ENCODE results near the gene COX7C.
"Not testable (repeated sequence)": the region's sequence is repeated elsewhere in the genome, so short reads cannot be mapped to it uniquely, and the experiment has no call there.

COX7C gene

GRCh38 chr5:86617756-86618576 is at the start of gene COX7C:
COX7C (plus strand) TSS chr5:86617941; CDS start chr5:86618056, 115 bp downstream.
- Histone ChIP-seq H3K4me3 (ENCODE audit: low read length) (peak within 1 kb of the TSS; percentile 99), H3K36me3 (ENCODE audit: control insufficient read depth, insufficient read depth, low read length, severe bottlenecking) (peaks cover 34% of the 10 kb centered on the region), H3K9ac (ENCODE audit: low read length) (peak within 1 kb of the TSS; percentile 97), H3K4me1 (ENCODE audit: control insufficient read depth, insufficient read depth, low read length) (peaks cover 24% of the 10 kb centered on the region), H3K27me3 (replicated peaks; ENCODE audit: control insufficient read depth, insufficient read depth, low read length) (no peaks in the 10 kb centered on the region), H3K9me3 (ENCODE audit: control insufficient read depth, low read length) (no peaks in the 10 kb centered on the region)
- peak; percentile 99 for DNase-seq (ENCODE audit: low read depth)

GRCh38 chr5:86569522-86570426 is 48.0 kb upstream of the COX7C start:
- not testable (repeated sequence) for H3K4me3 ChIP-seq (ENCODE audit: low read length); H3K4me1 ChIP-seq (ENCODE audit: control insufficient read depth, insufficient read depth, low read length); DNase-seq (ENCODE audit: low read depth); H3K27me3 ChIP-seq (replicated peaks; ENCODE audit: control insufficient read depth, insufficient read depth, low read length); H3K36me3 ChIP-seq (ENCODE audit: control insufficient read depth, insufficient read depth, low read length, severe bottlenecking); H3K9ac ChIP-seq (ENCODE audit: low read length); H3K9me3 ChIP-seq (ENCODE audit: control insufficient read depth, low read length)

GRCh38 chr5:86570427-86571083 is 47.2 kb upstream of the COX7C start:
- H3K27me3 ChIP-seq (replicated peaks; ENCODE audit: control insufficient read depth, insufficient read depth, low read length), result peaks cover 3% of the 10 kb centered on the region
- H3K4me3 ChIP-seq (ENCODE audit: low read length), result no peak overlapping the region
- H3K9me3 ChIP-seq (ENCODE audit: control insufficient read depth, low read length), result no peaks in the 10 kb centered on the region
- no peaks in the 10 kb centered on the region for H3K4me1 ChIP-seq (ENCODE audit: control insufficient read depth, insufficient read depth, low read length)
- H3K36me3 ChIP-seq (ENCODE audit: control insufficient read depth, insufficient read depth, low read length, severe bottlenecking), result no peaks in the 10 kb centered on the region
- no peak overlapping the region for H3K9ac ChIP-seq (ENCODE audit: low read length)
- DNase-seq (ENCODE audit: low read depth), result no peak

- not testable (repeated sequence) for H3K36me3 ChIP-seq (ENCODE audit: control insufficient read depth, insufficient read depth, low read length, severe bottlenecking); H3K27me3 ChIP-seq (replicated peaks; ENCODE audit: control insufficient read depth, insufficient read depth, low read length); H3K9ac ChIP-seq (ENCODE audit: low read length); H3K4me1 ChIP-seq (ENCODE audit: control insufficient read depth, insufficient read depth, low read length); DNase-seq (ENCODE audit: low read depth); H3K4me3 ChIP-seq (ENCODE audit: low read length); H3K9me3 ChIP-seq (ENCODE audit: control insufficient read depth, low read length)
These were observed 46.6 kb upstream of the COX7C start for GRCh38 chr5:86571109-86571508.

GRCh38 chr5:86572825-86573517 is 44.8 kb upstream of the COX7C start:
- no peak for DNase-seq (ENCODE audit: low read depth)
- Histone ChIP-seq H3K27me3 (replicated peaks; ENCODE audit: control insufficient read depth, insufficient read depth, low read length) (no peaks in the 10 kb centered on the region), H3K36me3 (ENCODE audit: control insufficient read depth, insufficient read depth, low read length, severe bottlenecking) (no peaks in the 10 kb centered on the region), H3K4me3 (ENCODE audit: low read length) (no peak overlapping the region), H3K9ac (ENCODE audit: low read length) (no peak overlapping the region), H3K9me3 (ENCODE audit: control insufficient read depth, low read length) (no peaks in the 10 kb centered on the region), H3K4me1 (ENCODE audit: control insufficient read depth, insufficient read depth, low read length) (no peaks in the 10 kb centered on the region)

GRCh38 chr5:86579502-86579901 is 38.2 kb upstream of the COX7C start:
- Histone ChIP-seq H3K9ac (ENCODE audit: low read length) (no peak overlapping the region), H3K4me3 (ENCODE audit: low read length) (no peak overlapping the region), H3K4me1 (ENCODE audit: control insufficient read depth, insufficient read depth, low read length) (no peaks in the 10 kb centered on the region), H3K9me3 (ENCODE audit: control insufficient read depth, low read length) (no peaks in the 10 kb centered on the region), H3K36me3 (ENCODE audit: control insufficient read depth, insufficient read depth, low read length, severe bottlenecking) (no peaks in the 10 kb centered on the region), H3K27me3 (replicated peaks; ENCODE audit: control insufficient read depth, insufficient read depth, low read length) (no peaks in the 10 kb centered on the region)
- DNase-seq (ENCODE audit: low read depth), result no peak

- Histone ChIP-seq H3K4me1 (ENCODE audit: control insufficient read depth, insufficient read depth, low read length) (no peaks in the 10 kb centered on the region), H3K9ac (ENCODE audit: low read length) (no peak overlapping the region), H3K27me3 (replicated peaks; ENCODE audit: control insufficient read depth, insufficient read depth, low read length) (no peaks in the 10 kb centered on the region), H3K36me3 (ENCODE audit: control insufficient read depth, insufficient read depth, low read length, severe bottlenecking) (no peaks in the 10 kb centered on the region), H3K9me3 (ENCODE audit: control insufficient read depth, low read length) (no peaks in the 10 kb centered on the region), H3K4me3 (ENCODE audit: low read length) (no peak overlapping the region)
- no peak for DNase-seq (ENCODE audit: low read depth)
These were observed 21.3 kb upstream of the COX7C start for GRCh38 chr5:86596476-86596875.

- H3K4me1 ChIP-seq (ENCODE audit: control insufficient read depth, insufficient read depth, low read length), result no peaks in the 10 kb centered on the region
- H3K36me3 ChIP-seq (ENCODE audit: control insufficient read depth, insufficient read depth, low read length, severe bottlenecking), result no peaks in the 10 kb centered on the region
- no peak overlapping the region for H3K4me3 ChIP-seq (ENCODE audit: low read length)
These were observed 11.9 kb upstream of the COX7C start for GRCh38 chr5:86605881-86606280.

GRCh38 chr5:86613455-86613854 is 4.3 kb upstream of the COX7C start:
- H3K9ac ChIP-seq (ENCODE audit: low read length), result no peak overlapping the region
- DNase-seq (ENCODE audit: low read depth), result peak; percentile 31

More at GRCh38 chr5:86605881-86606280, 11.9 kb upstream of the COX7C start:
- H3K9ac ChIP-seq (ENCODE audit: low read length), result no peak overlapping the region
- no peak for DNase-seq (ENCODE audit: low read depth)
- no peaks in the 10 kb centered on the region for H3K9me3 ChIP-seq (ENCODE audit: control insufficient read depth, low read length)
- H3K27me3 ChIP-seq (replicated peaks; ENCODE audit: control insufficient read depth, insufficient read depth, low read length), result no peaks in the 10 kb centered on the region

GRCh38 chr5:86617309-86617755 is 409 bp upstream of the COX7C start:
- peak overlapping the region; percentile 97 for H3K9ac ChIP-seq (ENCODE audit: low read length)
- DNase-seq (ENCODE audit: low read depth), result no peak
- peaks cover 33% of the 10 kb centered on the region for H3K36me3 ChIP-seq (ENCODE audit: control insufficient read depth, insufficient read depth, low read length, severe bottlenecking)
- H3K9me3 ChIP-seq (ENCODE audit: control insufficient read depth, low read length), result no peaks in the 10 kb centered on the region
- H3K27me3 ChIP-seq (replicated peaks; ENCODE audit: control insufficient read depth, insufficient read depth, low read length), result no peaks in the 10 kb centered on the region
- peaks cover 24% of the 10 kb centered on the region for H3K4me1 ChIP-seq (ENCODE audit: control insufficient read depth, insufficient read depth, low read length)
- H3K4me3 ChIP-seq (ENCODE audit: low read length), result peak overlapping the region; percentile 99

More at GRCh38 chr5:86613455-86613854, 4.3 kb upstream of the COX7C start:
- no peaks in the 10 kb centered on the region for H3K36me3 ChIP-seq (ENCODE audit: control insufficient read depth, insufficient read depth, low read length, severe bottlenecking)
- H3K4me3 ChIP-seq (ENCODE audit: low read length), result no peak overlapping the region
- H3K9me3 ChIP-seq (ENCODE audit: control insufficient read depth, low read length), result no peaks in the 10 kb centered on the region
- no peaks in the 10 kb centered on the region for H3K27me3 ChIP-seq (replicated peaks; ENCODE audit: control insufficient read depth, insufficient read depth, low read length)
- peaks cover 13% of the 10 kb centered on the region for H3K4me1 ChIP-seq (ENCODE audit: control insufficient read depth, insufficient read depth, low read length)
